ENCODE measurements around the gene MKX. TPM values are rescaled to one million over a fixed set of nuclear protein-coding genes. Genes with fewer than 3 reads are reported as not detected.

MKX gene
- total RNA-seq, 4 donors from 2014 or later: 2.3 to 39.5 (median 26.5) TPM

- Histone ChIP-seq H3K27ac (no peak overlapping the region), H3K9me3 (no peaks in the 10 kb centered on the region), H3K27me3 (no peaks in the 10 kb centered on the region), H3K4me1 (peaks cover 0 to 3% (median 0%) of the 10 kb centered on the region in 3 donors), H3K36me3 (peaks cover 0 to 9% of the 10 kb centered on the region in 2 donors), H3K4me3 (no peak overlapping the region)
- ATAC-seq: no peak
- TF ChIP-seq POLR2AphosphoS5 (IDR thresholded peaks at IDR 0.05): no peak
- no peak for TF ChIP-seq EP300 (IDR thresholded peaks at IDR 0.05)
- no peak for TF ChIP-seq POLR2A (IDR thresholded peaks at IDR 0.05)
These were observed 72.6 kb downstream of the MKX start for GRCh38 chr10:27673065-27673464.

DNA sequence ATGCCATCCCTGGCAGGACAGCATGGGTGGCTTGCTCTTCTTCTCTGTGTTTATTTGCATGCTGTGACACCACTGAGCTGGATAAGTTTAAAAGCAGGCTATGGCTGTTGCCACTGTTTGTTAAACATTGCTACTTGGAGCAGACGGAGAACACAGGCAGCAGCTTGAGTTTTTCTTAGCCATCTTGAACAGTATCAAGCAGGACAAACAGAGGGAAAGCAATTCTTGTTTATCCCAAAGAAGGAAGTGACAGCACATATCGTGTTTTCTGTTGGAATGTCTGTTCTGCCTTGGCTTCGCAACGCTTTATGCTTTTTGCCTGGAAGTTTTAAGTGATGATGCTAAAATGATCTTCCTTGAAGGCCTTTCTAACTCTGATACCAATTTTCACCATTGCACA is 73.8 kb downstream of the MKX start:
- no peaks in the 10 kb centered on the region for H3K4me1 ChIP-seq
- H3K27ac ChIP-seq: no peak overlapping the region
- 45 to 72% methylated on average over 4 of the region's 4 CpGs for WGBS, 2 donors (ENCODE audit: low coverage in 1 of 2)
- ATAC-seq: no peak
- H3K9me3 ChIP-seq: no peaks in the 10 kb centered on the region
- H3K36me3 ChIP-seq: peaks cover 0 to 9% of the 10 kb centered on the region in 2 donors
- no peak for TF ChIP-seq POLR2AphosphoS5 (IDR thresholded peaks at IDR 0.05)
- no peak for TF ChIP-seq EP300 (IDR thresholded peaks at IDR 0.05)
- TF ChIP-seq POLR2A (IDR thresholded peaks at IDR 0.05): no peak
- no peak for TF ChIP-seq CTCF (IDR thresholded peaks at IDR 0.05)
- H3K27me3 ChIP-seq: no peaks in the 10 kb centered on the region
- H3K4me3 ChIP-seq: no peak overlapping the region

DNA sequence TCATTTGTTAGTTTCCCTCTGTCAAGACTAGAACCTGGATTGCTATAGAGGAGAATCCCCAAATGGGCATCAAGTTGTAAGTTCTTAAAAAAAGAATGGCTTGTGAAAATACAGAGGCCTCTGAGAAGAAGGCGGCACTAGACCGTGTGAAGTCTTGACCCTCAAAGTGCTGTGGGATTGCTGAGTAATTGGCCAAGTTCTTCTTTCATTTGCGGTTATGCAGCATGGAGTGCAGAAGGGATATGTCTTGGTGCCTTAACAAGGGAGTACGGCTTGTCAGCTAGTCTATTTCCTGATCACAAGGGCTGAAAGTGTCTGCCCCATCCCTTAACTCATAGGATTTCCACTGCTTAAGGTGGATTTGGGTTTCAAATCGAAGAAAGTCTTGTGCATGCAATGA is 81.2 kb downstream of the MKX start:
- Histone ChIP-seq H3K9me3 (no peaks in the 10 kb centered on the region), H3K4me3 (no peak overlapping the region), H3K27ac (no peak overlapping the region), H3K27me3 (no peaks in the 10 kb centered on the region), H3K4me1 (no peaks in the 10 kb centered on the region), H3K36me3 (no peaks in the 10 kb centered on the region)
- ATAC-seq: no peak
- whole genome bisulfite sequencing, 2 donors (ENCODE audit: low coverage in 1 of 2): 69% methylated on average over 5 of the region's 5 CpGs
- no peak for TF ChIP-seq CTCF (IDR thresholded peaks at IDR 0.05)
- TF ChIP-seq POLR2AphosphoS5 (IDR thresholded peaks at IDR 0.05): no peak
- no peak for TF ChIP-seq POLR2A (IDR thresholded peaks at IDR 0.05)
- no peak for TF ChIP-seq EP300 (IDR thresholded peaks at IDR 0.05)

- Histone ChIP-seq H3K27me3 (no peaks in the 10 kb centered on the region), H3K4me3 (no peak overlapping the region), H3K4me1 (no peaks in the 10 kb centered on the region), H3K9me3 (no peaks in the 10 kb centered on the region), H3K27ac (no peak overlapping the region), H3K36me3 (no peaks in the 10 kb centered on the region)
- no peak for ATAC-seq
- no peak for TF ChIP-seq POLR2AphosphoS5 (IDR thresholded peaks at IDR 0.05)
- TF ChIP-seq CTCF (IDR thresholded peaks at IDR 0.05): no peak
- TF ChIP-seq POLR2A (IDR thresholded peaks at IDR 0.05): no peak
- TF ChIP-seq EP300 (IDR thresholded peaks at IDR 0.05): no peak
These were observed 82.0 kb downstream of the MKX start for GRCh38 chr10:27663621-27664020.

- WGBS, 2 donors (ENCODE audit: low coverage in 1 of 2): 45 to 76% methylated on average over 2 to 3 of the region's 3 CpGs
- TF ChIP-seq POLR2A (IDR thresholded peaks at IDR 0.05): no peak
- TF ChIP-seq POLR2AphosphoS5 (IDR thresholded peaks at IDR 0.05): no peak
- TF ChIP-seq CTCF (IDR thresholded peaks at IDR 0.05): no peak
- TF ChIP-seq EP300 (IDR thresholded peaks at IDR 0.05): no peak
- Histone ChIP-seq H3K36me3 (no peaks in the 10 kb centered on the region), H3K9me3 (no peaks in the 10 kb centered on the region), H3K27me3 (no peaks in the 10 kb centered on the region), H3K4me3 (no peak overlapping the region), H3K27ac (no peak overlapping the region), H3K4me1 (no peaks in the 10 kb centered on the region)
- no peak for ATAC-seq
These were observed 83.9 kb downstream of the MKX start for GRCh38 chr10:27661514-27662286.
